HEK293 (cell line): ENCODE measurements around the gene ZNF41.

Source experiments
- CTCF ChIP-seq: fragments of 450-650 bp; formaldehyde crosslinking; IDR thresholded peaks from 2 replicates; pipeline ENCODE4 v1.5.1; 2016; ENCODE audit warnings: missing biosample characterization, missing genetic modification characterization
- PRDM10 ChIP-seq: fragments of 450-650 bp; formaldehyde crosslinking; IDR thresholded peaks from 2 replicates; pipeline ENCODE4 v1.5.1; 2016; ENCODE audit warnings: missing biosample characterization, missing genetic modification characterization
- SALL2 ChIP-seq: fragments of 450-650 bp; formaldehyde crosslinking; IDR thresholded peaks from 2 replicates; pipeline ENCODE4 v1.5.0; 2017; ENCODE audit warnings: missing biosample characterization, mild to moderate bottlenecking, missing genetic modification characterization, borderline replicate concordance
- SETDB1 ChIP-seq: IDR thresholded peaks from one replicate; pipeline ENCODE4 v1.6.1; 2017; ENCODE audit warnings: mild to moderate bottlenecking, low read length, moderate library complexity, mixed read lengths; ENCODE audit not compliant: insufficient read length
- ZBTB17 ChIP-seq: fragments of 450-650 bp; formaldehyde crosslinking; IDR thresholded peaks from 2 replicates; pipeline ENCODE4 v1.5.1; 2016; ENCODE audit warnings: missing biosample characterization, missing genetic modification characterization
- ZNF658 ChIP-seq: fragments of 450-650 bp; formaldehyde crosslinking; IDR thresholded peaks from 2 replicates; pipeline ENCODE4; 2016; ENCODE audit warnings: missing biosample characterization, missing genetic modification characterization
- ZNF777 ChIP-seq: fragments of 450-650 bp; formaldehyde crosslinking; IDR thresholded peaks from 2 replicates; pipeline ENCODE4 v1.5.1; 2017; ENCODE audit warnings: missing biosample characterization, missing genetic modification characterization, borderline replicate concordance
- TF ChIP-seq, protein P1 (sequence below): fragments of 450-650 bp; formaldehyde crosslinking; IDR thresholded peaks from 2 replicates; pipeline ENCODE4 v1.5.1; 2016; ENCODE audit warnings: missing biosample characterization, missing genetic modification characterization

GRCh38 chrX:47448165-47448806 lies 34.7 kb downstream of the ZNF41 start:
- TF ChIP-seq ZNF777 (tag by site-specific recombination) (no peak), CTCF (tag by site-specific recombination) (no peak), ZNF658 (tag by site-specific recombination) (no peak), ZBTB17 (tag by site-specific recombination) (no peak), SALL2 (tag by site-specific recombination) (no peak), PRDM10 (no peak), SETDB1 (peak; percentile 77)
- TF ChIP-seq, protein P1, sequence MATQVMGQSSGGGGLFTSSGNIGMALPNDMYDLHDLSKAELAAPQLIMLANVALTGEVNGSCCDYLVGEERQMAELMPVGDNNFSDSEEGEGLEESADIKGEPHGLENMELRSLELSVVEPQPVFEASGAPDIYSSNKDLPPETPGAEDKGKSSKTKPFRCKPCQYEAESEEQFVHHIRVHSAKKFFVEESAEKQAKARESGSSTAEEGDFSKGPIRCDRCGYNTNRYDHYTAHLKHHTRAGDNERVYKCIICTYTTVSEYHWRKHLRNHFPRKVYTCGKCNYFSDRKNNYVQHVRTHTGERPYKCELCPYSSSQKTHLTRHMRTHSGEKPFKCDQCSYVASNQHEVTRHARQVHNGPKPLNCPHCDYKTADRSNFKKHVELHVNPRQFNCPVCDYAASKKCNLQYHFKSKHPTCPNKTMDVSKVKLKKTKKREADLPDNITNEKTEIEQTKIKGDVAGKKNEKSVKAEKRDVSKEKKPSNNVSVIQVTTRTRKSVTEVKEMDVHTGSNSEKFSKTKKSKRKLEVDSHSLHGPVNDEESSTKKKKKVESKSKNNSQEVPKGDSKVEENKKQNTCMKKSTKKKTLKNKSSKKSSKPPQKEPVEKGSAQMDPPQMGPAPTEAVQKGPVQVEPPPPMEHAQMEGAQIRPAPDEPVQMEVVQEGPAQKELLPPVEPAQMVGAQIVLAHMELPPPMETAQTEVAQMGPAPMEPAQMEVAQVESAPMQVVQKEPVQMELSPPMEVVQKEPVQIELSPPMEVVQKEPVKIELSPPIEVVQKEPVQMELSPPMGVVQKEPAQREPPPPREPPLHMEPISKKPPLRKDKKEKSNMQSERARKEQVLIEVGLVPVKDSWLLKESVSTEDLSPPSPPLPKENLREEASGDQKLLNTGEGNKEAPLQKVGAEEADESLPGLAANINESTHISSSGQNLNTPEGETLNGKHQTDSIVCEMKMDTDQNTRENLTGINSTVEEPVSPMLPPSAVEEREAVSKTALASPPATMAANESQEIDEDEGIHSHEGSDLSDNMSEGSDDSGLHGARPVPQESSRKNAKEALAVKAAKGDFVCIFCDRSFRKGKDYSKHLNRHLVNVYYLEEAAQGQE (tag by site-specific recombination) = no peak
